Aorta (tissue), 5 donors: ENCODE measurements around the gene TMEM174. TPM values are rescaled to one million over a fixed set of nuclear protein-coding genes. Genes with fewer than 3 reads are reported as not detected.

Source experiments
- ATAC-seq: fragments of 200-7000 bp; cut with Tn5 transposase; one replicate; pipeline ENCODE4 v1.9.1; 2022; ENCODE audit warnings: moderate library complexity; ENCODE audit not compliant: low FRiP score
- DNase-seq, 2 donors: peaks; one replicate each; pipeline ENCODE4 v3.0.0-alpha.2; 2020
- H3K27ac ChIP-seq, 2 donors: one replicate each; pipeline ENCODE4 v1.5.1; 2013; ENCODE audit warnings: low read length in 2 of 2, mild to moderate bottlenecking in 2 of 2, moderate library complexity in 2 of 2, control low read depth in 1 of 2, inconsistent platforms in 1 of 2, low read depth in 1 of 2
- H3K27me3 ChIP-seq, 2 donors: one replicate each; pipeline ENCODE4 v1.6.1; 2013; ENCODE audit warnings: control low read depth in 1 of 2, low read length in 1 of 2, mild to moderate bottlenecking in 1 of 2, moderate library complexity in 1 of 2; ENCODE audit not compliant: insufficient read depth in 2 of 2, control insufficient read depth in 1 of 2
- H3K36me3 ChIP-seq, 2 donors: one replicate each; pipeline ENCODE4 v1.6.1; 2013; ENCODE audit warnings: control low read depth in 1 of 2, low read length in 1 of 2, mild to moderate bottlenecking in 1 of 2; ENCODE audit not compliant: insufficient read depth in 2 of 2, control insufficient read depth in 1 of 2
- H3K4me1 ChIP-seq, 2 donors: one replicate each; pipeline ENCODE4 v1.6.1; 2013; ENCODE audit warnings: low read length in 2 of 2, control low read depth in 1 of 2, mild to moderate bottlenecking in 1 of 2, moderate library complexity in 1 of 2; ENCODE audit not compliant: insufficient read depth in 2 of 2, control insufficient read depth in 1 of 2
- H3K4me3 ChIP-seq, 2 donors: one replicate each; pipeline ENCODE4 v1.5.1; 2013; ENCODE audit warnings: low read length in 2 of 2, control low read depth in 1 of 2, mild to moderate bottlenecking in 1 of 2
- H3K9me3 ChIP-seq: one replicate; pipeline ENCODE4 v1.6.1; 2013; ENCODE audit warnings: mild to moderate bottlenecking, low read length; ENCODE audit not compliant: control insufficient read depth
- WGBS, 2 donors: extraction: QIAGEN DNeasy Blood & Tissue Kit; methylation state at CpG; one replicate each; pipeline ENCODE4 v1.1.7; 2013; 5-methylcytosine and 5-hydroxymethylcytosine counted together
- intact Hi-C, 2 donors: fragments of 100-400 bp; cut with DNase I; formaldehyde crosslinking; loops; one replicate each; pipeline versions ENCODE4 v1.14.2 to v1.15.0; 2022
- polyA plus RNA-seq, 2 donors: library from polyadenylated mRNA; stranded (reverse); fragments of 200-250 nt; gene quantifications; one replicate each; pipeline ENCODE4 v1.2.3, GENCODE V29; 2013
- total RNA-seq, 2 donors: library from RNA; stranded (reverse); fragmentation: NEBNext Ultra II Directional; extraction: Animal tissue kit (Norgen Biotek cat#: 25700); gene quantifications; one replicate each; pipeline ENCODE4 v1.2.1, GENCODE V29; 2021
- donor health status: healthy with polysubstance abuse.
- donor health status: Bipolar disorder and iron deficiency.
- donor health status: DM: no; HTN: no; CAD: no.
- donor health status: DM: no; HTN: no; CAD: no.
- donor health status: DM: yes; HTN: yes; CAD: no.

The TMEM174 gene
- total and polyA plus RNA-seq, 4 donors: not detected

GRCh38 chr5:73158313-73158712 is 14.7 kb upstream of the TMEM174 start:
- Histone ChIP-seq H3K4me3 (no peak overlapping the region), H3K9me3 (no peaks in the 10 kb centered on the region), H3K36me3 (no peaks in the 10 kb centered on the region), H3K4me1 (no peaks in the 10 kb centered on the region), H3K27me3 (no peaks in the 10 kb centered on the region), H3K27ac (no peak overlapping the region)
- no peak for ATAC-seq
- 92 to 94% methylated on average over 4 of the region's 4 CpGs for WGBS, 2 donors
- no peak for DNase-seq
- intact Hi-C loops: no loop called here

DNA sequence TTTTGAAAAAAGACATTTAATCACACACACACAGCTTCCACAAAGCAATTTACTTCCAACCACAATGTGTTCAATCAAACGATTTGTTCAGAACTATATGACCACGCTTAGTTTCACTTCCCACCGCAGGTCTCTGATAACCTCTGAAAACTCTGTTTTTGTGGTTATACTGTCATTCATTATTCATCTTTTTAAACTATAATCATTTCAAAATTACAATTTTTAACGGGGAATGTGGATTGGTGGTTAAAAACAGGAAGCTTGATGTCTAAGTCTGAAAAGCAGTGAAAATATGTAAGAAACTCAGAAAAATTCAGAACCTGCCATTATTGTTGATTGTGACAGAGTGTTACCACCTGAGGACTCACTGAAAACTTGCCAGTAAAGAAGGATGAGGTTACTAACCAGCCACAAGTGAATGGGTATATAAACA is 12.7 kb upstream of the TMEM174 start:
- 74 to 76% methylated on average over 4 of the region's 4 CpGs for WGBS, 2 donors

GRCh38 chr5:73170522-73170921 is 2.5 kb upstream of the TMEM174 start:
- H3K27ac ChIP-seq: no peak overlapping the region
- DNase-seq (no peak), ATAC-seq (no peak)
- no peak overlapping the region for H3K4me3 ChIP-seq
- peaks cover 1% of the 10 kb centered on the region for H3K9me3 ChIP-seq
- H3K36me3 ChIP-seq: no peaks in the 10 kb centered on the region
- H3K27me3 ChIP-seq: no peaks in the 10 kb centered on the region
- intact Hi-C loops: no loop called here
- H3K4me1 ChIP-seq: no peaks in the 10 kb centered on the region

More for the DNA sequence above, 12.7 kb upstream of the TMEM174 start:
- H3K27ac ChIP-seq: no peak overlapping the region
- intact Hi-C loops: no loop called here
- H3K36me3 ChIP-seq: no peaks in the 10 kb centered on the region
- no peaks in the 10 kb centered on the region for H3K4me1 ChIP-seq
- H3K9me3 ChIP-seq: no peaks in the 10 kb centered on the region
- no peak overlapping the region for H3K4me3 ChIP-seq
- DNase-seq: no peak
- no peak for ATAC-seq
- no peaks in the 10 kb centered on the region for H3K27me3 ChIP-seq

GRCh38 chr5:73171495-73171894 is 1.5 kb upstream of the TMEM174 start:
- intact Hi-C loops: no loop called here
- Histone ChIP-seq H3K27me3 (no peaks in the 10 kb centered on the region), H3K4me1 (no peaks in the 10 kb centered on the region), H3K27ac (no peak overlapping the region), H3K9me3 (peaks cover 1% of the 10 kb centered on the region), H3K4me3 (no peak overlapping the region), H3K36me3 (no peaks in the 10 kb centered on the region)
- ATAC-seq (no peak), DNase-seq (no peak)

DNA sequence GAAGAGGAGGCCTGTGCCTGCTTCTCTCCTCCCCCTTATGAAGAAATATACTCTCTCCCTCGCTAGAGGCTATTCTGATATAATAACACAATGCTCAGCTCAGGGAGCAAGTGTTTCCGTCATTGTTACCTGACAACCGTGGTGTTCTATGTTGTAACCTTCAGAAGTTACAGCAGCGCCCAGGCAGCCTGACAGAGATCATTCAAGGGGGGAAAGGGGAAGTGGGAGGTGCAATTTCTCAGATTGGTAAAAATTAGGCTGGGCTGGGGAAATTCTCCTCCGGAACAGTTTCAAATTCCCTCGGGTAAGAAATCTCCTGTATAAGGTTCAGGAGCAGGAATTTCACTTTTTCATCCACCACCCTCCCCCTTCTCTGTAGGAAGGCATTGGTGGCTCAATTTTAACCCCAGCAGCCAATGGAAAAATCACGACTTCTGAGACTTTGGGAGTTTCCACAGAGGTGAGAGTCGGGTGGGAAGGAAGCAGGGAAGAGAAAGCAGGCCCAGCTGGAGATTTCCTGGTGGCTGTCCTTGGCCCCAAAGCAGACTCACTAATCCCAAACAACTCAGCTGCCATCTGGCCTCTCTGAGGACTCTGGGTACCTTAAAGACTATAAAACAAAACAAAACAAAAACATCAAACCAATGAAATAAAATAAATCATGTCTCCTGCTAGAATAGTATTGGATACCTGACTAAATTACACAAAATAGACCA is 1.3 kb downstream of the TMEM174 start:
- DNase-seq (no peak), ATAC-seq (no peak)
- WGBS, 2 donors: 60 to 67% methylated on average over 8 of the region's 8 CpGs
- no peaks in the 10 kb centered on the region for H3K4me1 ChIP-seq
- no peaks in the 10 kb centered on the region for H3K9me3 ChIP-seq
- H3K27me3 ChIP-seq: no peaks in the 10 kb centered on the region
- H3K27ac ChIP-seq: no peak overlapping the region
- H3K4me3 ChIP-seq: no peak overlapping the region
- H3K36me3 ChIP-seq: no peaks in the 10 kb centered on the region
- intact Hi-C loops: no loop called here

GRCh38 chr5:73176250-73176649 is 3.3 kb downstream of the TMEM174 start:
- no peaks in the 10 kb centered on the region for H3K9me3 ChIP-seq
- intact Hi-C loops: no loop called here
- WGBS, 2 donors: 84 to 94% methylated on average over 2 of the region's 2 CpGs

GRCh38 chr5:73178265-73178664 is 5.3 kb downstream of the TMEM174 start:
- DNase-seq (no peak), ATAC-seq (no peak)
- H3K4me3 ChIP-seq: no peak overlapping the region
- no peaks in the 10 kb centered on the region for H3K4me1 ChIP-seq
- intact Hi-C loops: no loop called here
- H3K27me3 ChIP-seq: no peaks in the 10 kb centered on the region
- H3K27ac ChIP-seq: no peak overlapping the region
- no peaks in the 10 kb centered on the region for H3K9me3 ChIP-seq
- no peaks in the 10 kb centered on the region for H3K36me3 ChIP-seq
- WGBS, 2 donors: 86 to 92% methylated on average over 5 of the region's 5 CpGs

More at GRCh38 chr5:73176250-73176649, 3.3 kb downstream of the TMEM174 start:
- H3K36me3 ChIP-seq: no peaks in the 10 kb centered on the region
- no peaks in the 10 kb centered on the region for H3K27me3 ChIP-seq
- no peak for ATAC-seq
- H3K4me3 ChIP-seq: no peak overlapping the region
- H3K27ac ChIP-seq: no peak overlapping the region
- DNase-seq: no peak
- no peaks in the 10 kb centered on the region for H3K4me1 ChIP-seq

DNA sequence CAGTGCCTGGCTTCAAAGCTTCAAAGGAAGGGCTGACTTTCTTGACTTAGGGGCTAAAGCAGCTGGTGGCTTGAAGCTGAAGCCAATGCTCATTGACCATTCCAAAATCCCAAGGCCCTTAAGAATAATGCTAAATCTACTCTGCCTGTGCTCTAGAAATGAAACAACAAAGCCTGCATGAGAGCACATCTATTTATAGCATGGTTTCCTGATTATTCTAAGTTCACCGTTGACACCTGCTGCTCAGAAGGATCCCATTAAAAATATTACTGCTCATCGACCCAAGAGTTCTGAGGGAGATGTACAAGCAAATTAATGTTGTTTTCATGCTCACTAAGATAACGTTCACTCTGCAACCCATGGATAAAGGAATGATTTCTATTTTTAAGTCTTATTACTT is 6.7 kb downstream of the TMEM174 start:
- no peak for DNase-seq
- Histone ChIP-seq H3K4me3 (no peak overlapping the region), H3K27me3 (no peaks in the 10 kb centered on the region), H3K27ac (no peak overlapping the region), H3K4me1 (no peaks in the 10 kb centered on the region), H3K9me3 (peaks cover 2% of the 10 kb centered on the region), H3K36me3 (no peaks in the 10 kb centered on the region)
- 35 to 39% methylated on average over 3 of the region's 3 CpGs for WGBS, 2 donors
- ATAC-seq: no peak
- intact Hi-C loops: no loop called here

- H3K36me3 ChIP-seq: no peaks in the 10 kb centered on the region
- intact Hi-C loops: no loop called here
- H3K9me3 ChIP-seq: peaks cover 2% of the 10 kb centered on the region
- H3K27me3 ChIP-seq: no peaks in the 10 kb centered on the region
- no peak overlapping the region for H3K27ac ChIP-seq
- no peaks in the 10 kb centered on the region for H3K4me1 ChIP-seq
- no peak overlapping the region for H3K4me3 ChIP-seq
- no peak for ATAC-seq
- no peak for DNase-seq
Measured at GRCh38 chr5:73180566-73180965, 7.6 kb downstream of the TMEM174 start.
